Limb (tissue), 2 donors: Measurements from ENCODE around the gene FGFRL1.

ENCODE experiments used
- DNase-seq, 2 donors: peaks; one replicate each; pipeline ENCODE4 v3.0.0-alpha.2; 2016; ENCODE audit errors: extremely low spot score in 2 of 2

FGFRL1 gene

DNA sequence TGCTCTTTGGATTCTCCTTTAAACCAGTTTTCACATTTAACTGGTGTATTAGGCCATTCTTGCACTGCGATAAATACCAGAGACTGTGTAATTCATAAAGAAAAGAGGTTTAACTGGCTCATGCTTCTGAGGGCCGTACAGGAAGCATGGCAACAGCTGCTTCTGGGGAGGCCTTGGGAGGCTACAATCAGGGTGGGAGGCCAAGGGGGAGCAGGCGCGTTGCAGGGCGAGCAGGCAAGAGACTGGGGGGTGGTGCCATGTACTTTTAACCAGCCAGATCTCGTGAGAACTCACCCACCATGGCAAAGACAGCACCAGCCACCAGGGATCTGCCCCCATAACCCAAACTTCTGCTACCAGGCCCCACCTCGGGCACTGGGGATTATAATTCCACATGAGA is 63.8 kb downstream of the FGFRL1 start:
- DNase-seq = no peak

- no peak for DNase-seq
These were observed 64.6 kb downstream of the FGFRL1 start for GRCh38 chr4:1075809-1076699.
